BJ (cell line): ENCODE results near the gene MET. TPM values are rescaled to one million over a fixed set of nuclear protein-coding genes. Genes with fewer than 3 reads are reported as not detected.

Experiments
- CTCF ChIA-PET: fragments of 350-600 bp; formaldehyde crosslinking; extraction: SDS; loops from one replicate; lab custom pipeline; 2021; ENCODE audit warnings: antibody characterized with exemption, inconsistent platforms; lab: Yijun Ruan, JAX
- POLR2A ChIA-PET: fragments of 300-600 bp; sonication (Branson Sonifier 250); formaldehyde crosslinking; extraction: SDS; loops from one replicate; lab custom pipeline; 2021; ENCODE audit warnings: antibody characterized with exemption; lab: Charles Lee
- DNase-seq: peaks from one replicate; pipeline ENCODE4 v3.0.0-alpha.2; 2011; ENCODE audit warnings: low read depth
- H3K27me3 ChIP-seq: 2 replicates; pipeline ENCODE4 v1.6.0; 2011; ENCODE audit warnings: low read length; ENCODE audit not compliant: control insufficient read depth, insufficient read depth
- H3K36me3 ChIP-seq: 2 replicates; pipeline ENCODE4 v1.5.1; 2011; ENCODE audit warnings: low read length; ENCODE audit not compliant: control insufficient read depth, insufficient read depth
- H3K4me3 ChIP-seq: 2 replicates; pipeline ENCODE4 v1.5.1; 2011; ENCODE audit warnings: low read depth, mild to moderate bottlenecking, control low read depth, low read length
- CTCF ChIP-seq: IDR thresholded peaks from 2 replicates; pipeline ENCODE4 v1.5.1; 2011; ENCODE audit warnings: low read depth, mild to moderate bottlenecking, control low read depth, inconsistent platforms, low read length, moderate library complexity; ENCODE audit not compliant: insufficient read depth
- polyA plus RNA-seq: library from polyadenylated mRNA; depleted of rRNA; stranded (reverse); fragments of >200 nt; gene quantifications from 2 replicates; pipeline ENCODE4 v1.2.3, GENCODE V29; 2011

MET gene
- polyA plus RNA-seq, 1 experiment, result 68.3 TPM

GRCh38 chr7:116702046-116702785 lies 30.2 kb downstream of the MET start:
- no peaks in the 10 kb centered on the region for H3K27me3 ChIP-seq
- ChIA-PET POLR2A (no interaction called here), CTCF (no interaction called here)
- TF ChIP-seq CTCF, result no peak
- H3K36me3 ChIP-seq, result no peaks in the 10 kb centered on the region
- H3K4me3 ChIP-seq, result no peak overlapping the region
- DNase-seq, result no peak

GRCh38 chr7:116704650-116705228 lies 32.7 kb downstream of the MET start:
- ChIA-PET POLR2A (no interaction called here), CTCF (no interaction called here)
- Histone ChIP-seq H3K4me3 (no peak overlapping the region), H3K36me3 (no peaks in the 10 kb centered on the region), H3K27me3 (no peaks in the 10 kb centered on the region)
- no peak for DNase-seq
- TF ChIP-seq CTCF, result no peak

DNA sequence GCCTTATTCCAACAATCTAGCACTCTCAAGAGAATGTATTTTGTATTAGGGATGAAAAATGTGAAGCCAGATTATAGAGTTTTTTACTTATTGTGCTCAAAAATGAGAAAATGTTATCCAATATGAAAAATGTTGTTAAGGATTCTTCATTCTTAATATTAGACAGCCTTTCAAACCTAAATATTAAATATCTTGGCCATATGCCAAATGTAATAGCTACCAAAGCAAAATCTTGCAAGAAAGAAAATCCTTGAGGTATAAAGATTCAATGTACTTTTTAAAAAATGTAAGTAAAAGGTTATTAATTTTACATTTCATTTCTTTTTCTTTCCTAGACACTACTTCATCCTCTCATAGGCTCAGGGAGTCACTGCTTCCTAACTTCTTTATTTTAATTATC lies 33.4 kb downstream of the MET start:
- no peaks in the 10 kb centered on the region for H3K27me3 ChIP-seq
- no peak overlapping the region for H3K4me3 ChIP-seq
- TF ChIP-seq CTCF, result no peak
- no peaks in the 10 kb centered on the region for H3K36me3 ChIP-seq
- CTCF ChIA-PET, result no interaction called here
- DNase-seq, result no peak
- POLR2A ChIA-PET, result no interaction called here

GRCh38 chr7:116706668-116707126 lies 34.7 kb downstream of the MET start:
- no peaks in the 10 kb centered on the region for H3K36me3 ChIP-seq
- DNase-seq, result no peak
- H3K4me3 ChIP-seq, result peak overlapping the region; percentile 3; the same call in 1 of the 2 replicates
- no peaks in the 10 kb centered on the region for H3K27me3 ChIP-seq
- ChIA-PET POLR2A (interaction anchor here (0.5 to 0.7 kb wide), 2 partner anchors 95 to 252 kb away, joined by 4 to 5 read pairs; no protein-coding TSS in a partner anchor), CTCF (interaction anchor here (1.1 to 1.2 kb wide), 2 partner anchors 8 to 14 kb away, joined by 3 read pairs; no protein-coding TSS in a partner anchor)
- TF ChIP-seq CTCF, result no peak

GRCh38 chr7:116707289-116707688 lies 35.3 kb downstream of the MET start:
- ChIA-PET POLR2A (no interaction called here), CTCF (interaction anchor here (1.1 to 1.4 kb wide), 2 partner anchors 14 to 36 kb away, joined by 3 to 5 read pairs; partner anchors contain the start of gene MET)
- Histone ChIP-seq H3K36me3 (no peaks in the 10 kb centered on the region), H3K27me3 (no peaks in the 10 kb centered on the region), H3K4me3 (no peak overlapping the region)
- TF ChIP-seq CTCF, result no peak
- no peak for DNase-seq
